OCI-LY1 (cell line): ENCODE results near the gene DPM2.

Source experiments
- H2AFZ ChIP-seq: fragments of 200-600 bp; sonication (generic), shearing (Covaris generic); 2 replicates; pipeline ENCODE4 v1.6.0; 2014; ENCODE audit warnings: antibody characterized with exemption, mild to moderate bottlenecking, low read length
- H3F3A ChIP-seq: fragments of 200-600 bp; sonication (generic), shearing (Covaris generic); 2 replicates; pipeline ENCODE4 v1.6.0; 2014; ENCODE audit warnings: mild to moderate bottlenecking, antibody characterized with exemption, low read length, moderate library complexity; ENCODE audit not compliant: insufficient read depth
- H3K27ac ChIP-seq: fragments of 200-600 bp; sonication (generic); 2 replicates; pipeline ENCODE4 v1.5.1; 2014; ENCODE audit warnings: low read length, mixed run types, mild to moderate bottlenecking, low read depth; ENCODE audit not compliant: poor library complexity, severe bottlenecking
- H3K27me3 ChIP-seq: fragments of 200-600 bp; sonication (generic); 2 replicates; pipeline ENCODE4 v1.6.0; 2014; ENCODE audit warnings: antibody characterized with exemption, mild to moderate bottlenecking, low read length, moderate library complexity; ENCODE audit not compliant: insufficient read depth
- H3K36me3 ChIP-seq: fragments of 200-600 bp; sonication (generic); 2 replicates; pipeline ENCODE4 v1.6.1; 2014; ENCODE audit warnings: mild to moderate bottlenecking, antibody characterized with exemption, low read length, moderate library complexity, mixed read lengths; ENCODE audit not compliant: insufficient read depth
- H3K4me1 ChIP-seq: fragments of 200-600 bp; sonication (generic); 2 replicates; pipeline ENCODE4 v1.5.1; 2014; ENCODE audit warnings: mild to moderate bottlenecking, low read length, moderate library complexity; ENCODE audit not compliant: insufficient read depth, severe bottlenecking
- H3K4me2 ChIP-seq: fragments of 200-600 bp; sonication (generic), shearing (Covaris generic); 2 replicates; pipeline ENCODE4 v1.6.1; 2014; ENCODE audit warnings: low read length
- H3K4me3 ChIP-seq: fragments of 200-600 bp; sonication (generic); 2 replicates; pipeline ENCODE4 v1.5.1; 2014; ENCODE audit warnings: low read length, low read depth, mild to moderate bottlenecking, mixed read lengths; ENCODE audit not compliant: poor library complexity, severe bottlenecking
- H3K79me2 ChIP-seq: fragments of 200-600 bp; shearing (Covaris generic); 2 replicates; pipeline ENCODE4 v1.6.1; 2016; ENCODE audit warnings: mixed run types, low read length, mixed read lengths; ENCODE audit not compliant: insufficient read depth
- H3K9ac ChIP-seq: fragments of 200-600 bp; sonication (generic), shearing (Covaris generic); 2 replicates; pipeline ENCODE4 v1.6.1; 2014; ENCODE audit warnings: mild to moderate bottlenecking, low read length, mixed read lengths
- H3K9me2 ChIP-seq: fragments of 200-600 bp; sonication (generic), shearing (Covaris generic); 2 replicates; pipeline ENCODE4 v1.6.1; 2014; ENCODE audit warnings: low read depth, mild to moderate bottlenecking, low read length, mixed read lengths
- H3K9me3 ChIP-seq: fragments of 200-600 bp; shearing (Covaris generic); 2 replicates; pipeline ENCODE4 v1.6.1; 2014; ENCODE audit warnings: low read length, mixed read lengths
- H4K20me1 ChIP-seq: fragments of 200-600 bp; sonication (generic), shearing (Covaris generic); 2 replicates; pipeline ENCODE4 v1.6.0; 2016; ENCODE audit warnings: mild to moderate bottlenecking, low read length; ENCODE audit not compliant: insufficient read depth
- EZH2 ChIP-seq: fragments of 200-600 bp; sonication (generic), shearing (Covaris generic); IDR thresholded peaks from 2 replicates; pipeline ENCODE4 v1.8.0; 2017; ENCODE audit warnings: borderline replicate concordance, mixed run types, mild to moderate bottlenecking, antibody characterized with exemption, low read length, moderate library complexity, mixed read lengths
- TF ChIP-seq, protein P1 (sequence below): fragments of 200-600 bp; sonication (generic), shearing (Covaris generic); IDR thresholded peaks from 2 replicates; pipeline ENCODE4 v1.5.1; 2017; ENCODE audit warnings: mild to moderate bottlenecking, antibody characterized with exemption, low read length, moderate library complexity, mixed read lengths

DPM2 gene

DNA sequence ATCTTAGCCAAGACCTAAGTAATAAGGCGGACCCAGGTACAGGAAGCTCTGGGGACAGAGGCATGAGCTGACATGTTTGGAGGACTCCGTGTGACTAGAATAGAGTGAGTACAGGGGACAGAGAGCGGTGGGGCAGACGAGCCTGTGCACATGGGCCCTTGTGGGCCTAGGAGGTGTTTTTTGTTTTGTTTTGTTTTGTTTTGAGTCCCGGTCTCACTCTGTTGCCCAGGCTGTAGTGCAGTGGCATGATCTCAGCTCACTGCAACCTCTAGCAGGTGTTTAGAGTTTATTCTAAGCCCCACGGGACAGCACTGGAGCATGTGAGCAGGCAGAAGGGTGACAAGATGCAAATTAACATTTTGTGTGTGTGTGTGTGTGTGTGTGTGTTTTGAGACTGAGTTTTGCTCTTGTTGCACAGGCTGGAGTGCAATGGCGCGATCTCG is 46.2 kb upstream of the DPM2 start:
- peaks cover 62% of the 10 kb centered on the region for H3K4me1 ChIP-seq
- H3K79me2 ChIP-seq: peaks cover 13% of the 10 kb centered on the region
- H3K9me3 ChIP-seq: no peaks in the 10 kb centered on the region
- peak overlapping the region; percentile 80 for H3K9ac ChIP-seq
- H3K36me3 ChIP-seq: peaks cover 4% of the 10 kb centered on the region
- H3K27ac ChIP-seq: peak overlapping the region; percentile 99
- no peaks in the 10 kb centered on the region for H3K9me2 ChIP-seq
- TF ChIP-seq EZH2: no peak
- TF ChIP-seq, protein P1, sequence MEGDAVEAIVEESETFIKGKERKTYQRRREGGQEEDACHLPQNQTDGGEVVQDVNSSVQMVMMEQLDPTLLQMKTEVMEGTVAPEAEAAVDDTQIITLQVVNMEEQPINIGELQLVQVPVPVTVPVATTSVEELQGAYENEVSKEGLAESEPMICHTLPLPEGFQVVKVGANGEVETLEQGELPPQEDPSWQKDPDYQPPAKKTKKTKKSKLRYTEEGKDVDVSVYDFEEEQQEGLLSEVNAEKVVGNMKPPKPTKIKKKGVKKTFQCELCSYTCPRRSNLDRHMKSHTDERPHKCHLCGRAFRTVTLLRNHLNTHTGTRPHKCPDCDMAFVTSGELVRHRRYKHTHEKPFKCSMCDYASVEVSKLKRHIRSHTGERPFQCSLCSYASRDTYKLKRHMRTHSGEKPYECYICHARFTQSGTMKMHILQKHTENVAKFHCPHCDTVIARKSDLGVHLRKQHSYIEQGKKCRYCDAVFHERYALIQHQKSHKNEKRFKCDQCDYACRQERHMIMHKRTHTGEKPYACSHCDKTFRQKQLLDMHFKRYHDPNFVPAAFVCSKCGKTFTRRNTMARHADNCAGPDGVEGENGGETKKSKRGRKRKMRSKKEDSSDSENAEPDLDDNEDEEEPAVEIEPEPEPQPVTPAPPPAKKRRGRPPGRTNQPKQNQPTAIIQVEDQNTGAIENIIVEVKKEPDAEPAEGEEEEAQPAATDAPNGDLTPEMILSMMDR: no peak
- H2AFZ ChIP-seq: no peak overlapping the region
- H3F3A ChIP-seq: 0 out of 2 replicates have a peak, but pooled peaks cover 6% of the 10 kb centered on the region
- peak overlapping the region; percentile 74 for H3K4me2 ChIP-seq
- H3K4me3 ChIP-seq: peak overlapping the region; percentile 70
- H4K20me1 ChIP-seq: no peaks in the 10 kb centered on the region
- no peaks in the 10 kb centered on the region for H3K27me3 ChIP-seq

GRCh38 chr9:127982912-127983311 is 45.3 kb upstream of the DPM2 start:
- Histone ChIP-seq H3K9me2 (no peaks in the 10 kb centered on the region), H3K4me1 (peaks cover 72% of the 10 kb centered on the region), H2AFZ (no peak overlapping the region), H4K20me1 (no peaks in the 10 kb centered on the region), H3F3A (0 out of 2 replicates have a peak, but pooled peaks cover 6% of the 10 kb centered on the region), H3K36me3 (peaks cover 13% of the 10 kb centered on the region), H3K79me2 (peaks cover 22% of the 10 kb centered on the region), H3K27ac (peak overlapping the region; percentile 99), H3K4me2 (peak overlapping the region; percentile 74), H3K9me3 (no peaks in the 10 kb centered on the region), H3K9ac (peak overlapping the region; percentile 80), H3K27me3 (no peaks in the 10 kb centered on the region), H3K4me3 (peak overlapping the region; percentile 70)
- TF ChIP-seq EZH2: no peak
- TF ChIP-seq, protein P1: no peak

DNA sequence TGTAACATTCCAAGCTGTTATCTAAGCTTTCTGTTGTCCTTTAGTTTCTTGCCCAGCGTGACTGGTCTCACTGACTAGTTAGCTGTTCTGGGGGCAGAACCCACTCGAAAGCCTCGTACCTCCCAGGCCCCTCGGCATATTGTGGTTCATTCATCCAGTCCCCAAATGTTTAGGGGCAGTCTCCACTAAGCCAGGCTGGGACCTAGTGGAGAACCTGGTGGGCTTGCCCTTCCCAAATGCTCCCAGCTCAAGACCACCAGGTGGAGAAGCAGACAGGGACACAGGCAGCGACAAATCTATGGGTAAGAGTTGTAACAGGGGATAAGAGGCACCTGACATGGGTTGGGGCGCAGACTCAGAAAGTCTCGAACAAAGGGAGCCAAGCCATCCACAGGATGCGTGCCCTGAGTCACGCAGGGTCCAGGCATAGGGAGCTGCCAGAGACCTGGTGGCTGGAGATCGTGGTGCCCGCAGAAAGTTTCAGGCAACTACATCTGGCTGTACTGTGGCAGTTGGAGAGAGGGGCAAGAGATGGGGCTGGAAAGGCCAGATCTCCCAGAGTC is 44.0 kb upstream of the DPM2 start:
- H3K27me3 ChIP-seq: no peaks in the 10 kb centered on the region
- peak overlapping the region; percentile 99 for H3K27ac ChIP-seq
- no peak for TF ChIP-seq EZH2
- TF ChIP-seq, protein P1: no peak
- H3K9me3 ChIP-seq: no peaks in the 10 kb centered on the region
- H3K9me2 ChIP-seq: no peaks in the 10 kb centered on the region
- peaks cover 16% of the 10 kb centered on the region for H3K36me3 ChIP-seq
- H3K79me2 ChIP-seq: peaks cover 35% of the 10 kb centered on the region
- H4K20me1 ChIP-seq: no peaks in the 10 kb centered on the region
- peak overlapping the region; percentile 96 for H3K4me2 ChIP-seq
- peak overlapping the region; percentile 93 for H3K9ac ChIP-seq
- peak overlapping the region; percentile 70 for H3K4me3 ChIP-seq
- no peak overlapping the region for H2AFZ ChIP-seq
- peaks cover 73% of the 10 kb centered on the region for H3K4me1 ChIP-seq
- no peaks in the 10 kb centered on the region for H3F3A ChIP-seq
